Mesothelial cell of epicardium (in vitro differentiated cells): ENCODE results near the gene HS6ST3. TPM values are rescaled to one million over a fixed set of nuclear protein-coding genes. Genes with fewer than 3 reads are reported as not detected.
"Not testable (repeated sequence)": the region's sequence is repeated elsewhere in the genome, so short reads cannot be mapped to it uniquely, and the experiment has no call there.

Experiments
- DNase-seq, 2 experiments: peaks; one replicate each; pipeline ENCODE4 v3.0.0; 2021; ENCODE audit warnings: low spot score in 2 of 2; ENCODE audit not compliant: unreplicated experiment in 2 of 2
- H3K27ac Mint-ChIP-seq: 2 replicates; pipeline ENCODE4 v1.8.0; 2021; ENCODE audit warnings: mixed read lengths
- H3K27me3 Mint-ChIP-seq: 2 replicates; pipeline ENCODE4 v1.8.0; 2021; ENCODE audit warnings: low read depth, mixed read lengths
- H3K36me3 Mint-ChIP-seq: 2 replicates; pipeline ENCODE4 v1.8.0; 2021; ENCODE audit warnings: mixed read lengths
- H3K4me1 Mint-ChIP-seq: 2 replicates; pipeline ENCODE4 v1.8.0; 2021; ENCODE audit warnings: mixed read lengths
- H3K4me3 Mint-ChIP-seq: 2 replicates; pipeline ENCODE4 v1.8.0; 2021; ENCODE audit warnings: mild to moderate bottlenecking, moderate library complexity, mixed read lengths
- H3K9me3 Mint-ChIP-seq: 2 replicates; pipeline ENCODE4 v1.8.0; 2021; ENCODE audit warnings: mixed read lengths
- CTCF ChIP-seq: fragments of 200-600 bp; sonication (generic); IDR thresholded peaks from one replicate; pipeline ENCODE4 v1.5.0; 2021; ENCODE audit warnings: antibody characterized with exemption; ENCODE audit not compliant: unreplicated experiment
- total RNA-seq: library from RNA; stranded (reverse); gene quantifications from 3 replicates; pipeline ENCODE4 v1.2.1, GENCODE V29; 2021

The HS6ST3 gene
- total RNA-seq, 1 donor from 2014 or later: 0.60 TPM

GRCh38 chr13:96500953-96501352 lies 411.0 kb downstream of the HS6ST3 start:
- no peak for TF ChIP-seq CTCF
- Mint-ChIP-seq H3K4me1 (peaks cover 3% of the 10 kb centered on the region), H3K36me3 (no peaks in the 10 kb centered on the region), H3K27ac (no peak overlapping the region), H3K27me3 (peaks cover 2% of the 10 kb centered on the region), H3K9me3 (peaks cover 3% of the 10 kb centered on the region), H3K4me3 (no peak overlapping the region)
- no peak for DNase-seq

- Mint-ChIP-seq H3K4me1 (peaks cover 3% of the 10 kb centered on the region), H3K27ac (no peak overlapping the region), H3K27me3 (peaks cover 7% of the 10 kb centered on the region), H3K36me3 (no peaks in the 10 kb centered on the region), H3K4me3 (no peak overlapping the region), H3K9me3 (no peaks in the 10 kb centered on the region)
- no peak for DNase-seq
- no peak for TF ChIP-seq CTCF
Observed at GRCh38 chr13:96503481-96503880, 413.6 kb downstream of the HS6ST3 start.

- peaks cover 6% of the 10 kb centered on the region for H3K9me3 Mint-ChIP-seq
- peaks cover 14% of the 10 kb centered on the region for H3K27me3 Mint-ChIP-seq
- TF ChIP-seq CTCF: no peak
- no peak for DNase-seq
- H3K4me1 Mint-ChIP-seq: peaks cover 3% of the 10 kb centered on the region
- H3K36me3 Mint-ChIP-seq: no peaks in the 10 kb centered on the region
- H3K27ac Mint-ChIP-seq: no peak overlapping the region
- no peak overlapping the region for H3K4me3 Mint-ChIP-seq
Observed at GRCh38 chr13:96511587-96511986, 421.7 kb downstream of the HS6ST3 start.

GRCh38 chr13:96519380-96519779 lies 429.5 kb downstream of the HS6ST3 start:
- H3K4me3 Mint-ChIP-seq: no peak overlapping the region
- TF ChIP-seq CTCF: no peak
- H3K9me3 Mint-ChIP-seq: peaks cover 22% of the 10 kb centered on the region
- no peaks in the 10 kb centered on the region for H3K4me1 Mint-ChIP-seq
- DNase-seq: no peak
- H3K27me3 Mint-ChIP-seq: peaks cover 13% of the 10 kb centered on the region
- H3K36me3 Mint-ChIP-seq: no peaks in the 10 kb centered on the region
- no peak overlapping the region for H3K27ac Mint-ChIP-seq

GRCh38 chr13:96524398-96525020 lies 434.6 kb downstream of the HS6ST3 start:
- H3K27ac Mint-ChIP-seq, H3K4me1 Mint-ChIP-seq, H3K36me3 Mint-ChIP-seq, H3K4me3 Mint-ChIP-seq, DNase-seq: not testable (repeated sequence)
- peaks cover 22% of the 10 kb centered on the region for H3K9me3 Mint-ChIP-seq
- peaks cover 16% of the 10 kb centered on the region for H3K27me3 Mint-ChIP-seq

- H3K4me1 Mint-ChIP-seq: no peaks in the 10 kb centered on the region
- peaks cover 15% of the 10 kb centered on the region for H3K27me3 Mint-ChIP-seq
- peaks cover 16% of the 10 kb centered on the region for H3K9me3 Mint-ChIP-seq
- H3K36me3 Mint-ChIP-seq: no peaks in the 10 kb centered on the region
- DNase-seq: no peak
- no peak overlapping the region for H3K4me3 Mint-ChIP-seq
- no peak for TF ChIP-seq CTCF
- no peak overlapping the region for H3K27ac Mint-ChIP-seq
Observed at GRCh38 chr13:96525715-96526114, 435.8 kb downstream of the HS6ST3 start.
